Stimulated activated CD8-positive, alpha-beta memory T cell treated with anti-CD3 and anti-CD28 coated beads, Interleukin-15, amount 100 ng/mL, for 48 hours (primary cell): Measurements from ENCODE around the gene PKN3.

Experiments
- DNase-seq, 2 donors: peaks; one replicate each; pipeline ENCODE4 v3.0.0-alpha.2; 2020; ENCODE audit warnings: low read depth in 2 of 2

PKN3 gene

GRCh38 chr9:128716581-128717254 lies 14.4 kb downstream of the PKN3 start:
- DNase-seq = no peak

GRCh38 chr9:128718047-128718446 lies 15.7 kb downstream of the PKN3 start:
- no peak for DNase-seq

- DNase-seq = no peak
These were observed 16.2 kb downstream of the PKN3 start for GRCh38 chr9:128718475-128718874.

- no peak for DNase-seq
These were observed 17.8 kb downstream of the PKN3 start for GRCh38 chr9:128719919-128720605.

- no peak for DNase-seq
These were observed 18.7 kb downstream of the PKN3 start for GRCh38 chr9:128720841-128721486.

DNA sequence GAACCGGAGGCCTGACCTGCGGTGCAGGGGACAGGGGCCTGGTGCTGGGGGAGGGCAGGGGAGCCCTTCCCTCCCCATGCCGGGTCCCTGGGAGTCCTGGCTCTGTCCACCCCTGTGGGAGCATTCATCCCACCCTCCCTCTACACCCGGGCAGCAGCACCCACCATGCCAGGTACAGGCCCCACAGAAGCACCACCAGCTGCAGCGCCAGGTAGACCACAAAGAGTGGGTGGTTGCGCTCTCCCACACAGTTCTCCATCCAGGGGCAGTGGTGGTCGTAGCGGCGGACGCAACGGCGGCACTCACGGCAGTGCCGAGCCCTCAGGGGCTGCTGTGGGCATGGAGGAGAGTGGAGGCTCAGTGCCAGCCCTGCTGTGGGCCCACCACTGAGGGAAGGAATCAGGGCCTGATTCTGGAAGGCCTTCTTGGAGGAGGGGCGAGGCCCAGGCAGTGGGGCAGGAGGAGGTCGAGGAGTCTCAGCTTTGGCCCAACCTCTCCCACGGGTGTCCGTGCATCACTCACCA lies 19.2 kb downstream of the PKN3 start:
- DNase-seq = no peak

DNA sequence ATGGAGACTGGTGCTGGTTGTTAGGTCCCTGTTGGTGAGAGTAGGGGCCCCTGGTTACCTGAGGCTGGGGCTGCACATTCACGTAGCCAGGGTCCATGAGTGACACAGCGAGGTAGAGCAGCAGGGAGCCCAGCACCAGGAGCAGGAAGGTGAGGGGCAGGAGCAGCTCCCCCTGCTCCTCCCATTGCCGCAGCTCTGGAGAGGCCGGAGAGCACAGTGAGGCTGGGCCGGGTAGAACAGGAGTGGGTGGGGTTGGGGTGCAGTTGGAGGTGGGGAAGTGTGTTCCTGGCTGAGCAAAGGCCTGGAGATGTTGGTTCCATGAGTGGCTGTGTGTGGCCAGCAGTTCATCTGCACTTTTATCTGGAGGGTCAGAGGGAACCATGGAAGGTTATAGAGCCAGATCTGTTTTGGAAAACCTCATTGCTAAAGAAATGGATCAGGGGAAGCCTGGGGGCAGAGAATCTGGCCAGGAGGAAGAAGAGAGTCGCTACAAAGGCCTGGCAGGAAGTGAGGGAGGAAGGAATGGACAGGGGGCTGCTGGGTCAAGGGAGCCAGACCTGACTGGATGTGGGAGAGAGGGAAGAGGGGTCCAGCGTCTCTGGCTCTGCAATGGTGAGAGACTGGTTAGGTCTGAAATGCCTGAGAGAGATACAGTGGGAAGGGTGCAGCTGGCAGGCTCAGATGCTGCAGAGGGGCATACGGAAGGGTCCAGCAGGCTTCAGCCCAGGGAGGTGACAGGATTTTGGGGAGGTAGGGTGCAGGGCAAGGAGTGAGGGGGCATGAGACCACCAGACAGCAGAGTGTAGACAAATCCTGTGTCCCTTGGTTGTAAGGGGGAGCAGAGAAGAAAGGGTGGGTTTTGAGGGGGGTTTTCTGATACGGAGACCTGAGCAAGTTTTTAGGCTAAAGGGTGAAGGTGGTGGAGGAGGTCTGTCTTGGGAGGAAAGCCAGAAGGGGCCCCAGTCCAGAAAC lies 20.4 kb downstream of the PKN3 start:
- no peak for DNase-seq

- no peak for DNase-seq
These were observed 21.1 kb downstream of the PKN3 start for GRCh38 chr9:128723352-128723865.

- peak; percentile 99 for DNase-seq
These were observed 21.8 kb downstream of the PKN3 start, which contains the start of gene ZDHHC12 for GRCh38 chr9:128723866-128724743. Gene ZDHHC12 (minus strand): TSS chr9:128724127. CDS start chr9:128724093, 34 bp downstream.

- peak; percentile 19 to 29 for DNase-seq
These were observed 22.5 kb downstream of the PKN3 start for GRCh38 chr9:128724744-128725211.

- DNase-seq = no peak
These were observed 25.4 kb downstream of the PKN3 start for GRCh38 chr9:128727640-128728248.

DNA sequence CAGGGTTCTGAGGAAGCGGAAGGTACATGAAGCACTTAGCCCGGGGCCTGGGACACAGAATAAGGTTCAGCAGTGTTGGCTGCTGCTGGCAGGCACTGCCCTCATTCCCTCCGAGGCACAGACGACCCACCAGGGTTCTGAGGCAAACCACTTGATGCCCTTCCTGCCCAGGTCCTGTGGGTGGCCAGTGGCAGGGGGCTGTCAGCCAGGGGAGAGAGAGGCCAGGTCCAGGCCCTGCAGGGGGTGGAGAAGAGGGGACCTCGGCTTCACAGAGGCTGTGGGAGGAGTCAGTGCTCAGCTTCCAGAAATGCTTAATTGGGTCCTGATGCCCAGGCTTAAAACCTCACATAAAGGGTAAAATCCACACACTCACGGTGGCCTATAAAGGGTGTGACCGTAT lies 26.0 kb downstream of the PKN3 start:
- no peak for DNase-seq

- DNase-seq = no peak
These were observed 27.0 kb downstream of the PKN3 start for GRCh38 chr9:128729302-128729701.

GRCh38 chr9:128729766-128730517 lies 27.6 kb downstream of the PKN3 start:
- DNase-seq = no peak

DNA sequence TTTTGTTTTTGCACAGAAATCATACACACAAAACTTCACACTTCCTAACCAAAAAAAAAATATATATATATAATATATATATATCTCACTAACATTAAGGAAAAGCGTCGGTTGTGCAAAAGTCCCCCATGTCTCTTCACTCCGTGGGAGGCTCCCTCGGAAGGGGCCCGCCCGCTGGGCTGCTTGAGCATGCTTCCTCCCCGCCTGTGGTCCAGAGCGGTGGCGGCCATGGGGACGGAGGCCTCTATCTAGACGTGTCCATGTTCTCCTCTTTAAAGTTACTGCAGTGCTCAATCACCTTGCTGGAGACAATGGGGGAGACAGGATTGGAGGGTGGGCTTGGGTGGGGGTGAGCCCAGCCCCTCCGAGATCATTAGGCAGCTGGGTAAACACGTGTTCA lies 28.8 kb downstream of the PKN3 start:
- no peak for DNase-seq

- DNase-seq = no peak
These were observed 29.4 kb downstream of the PKN3 start for GRCh38 chr9:128731691-128732090.

GRCh38 chr9:128732576-128732975 lies 30.3 kb downstream of the PKN3 start:
- no peak for DNase-seq

- no peak for DNase-seq
These were observed 31.0 kb downstream of the PKN3 start for GRCh38 chr9:128733256-128733655.

DNA sequence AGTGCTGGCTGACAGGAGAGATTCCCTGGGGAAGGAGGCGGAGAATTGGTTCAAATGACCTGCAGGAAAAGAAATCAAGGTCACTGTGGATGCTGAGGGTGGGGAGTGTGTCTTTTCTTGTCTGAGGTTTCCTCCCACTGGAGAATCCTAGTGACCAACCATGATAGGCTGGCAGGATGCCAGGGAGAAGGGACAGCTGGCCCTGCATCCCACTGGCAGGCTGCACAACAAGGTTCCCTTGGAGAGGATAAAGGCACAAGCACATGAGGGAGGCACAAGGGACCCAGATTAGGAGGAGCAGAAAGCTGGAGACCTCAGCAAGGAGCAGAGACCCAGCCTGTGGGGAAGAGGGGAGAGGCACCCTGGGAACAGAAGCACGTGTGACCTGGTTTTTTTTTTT lies 33.1 kb downstream of the PKN3 start:
- no peak for DNase-seq
